Measurements from ENCODE around the gene JAZF1.

- TF ChIP-seq CTCF (IDR thresholded peaks at IDR 0.05), result no peak
- TF ChIP-seq POLR2A (IDR thresholded peaks at IDR 0.05), result no peak
Measured at GRCh38 chr7:27967639-27968038, 213.0 kb downstream of the JAZF1 start.

Data from gastroesophageal sphincter (tissue), 3 donors.